ENCODE data around the gene PIGU.

The PIGU gene

DNA sequence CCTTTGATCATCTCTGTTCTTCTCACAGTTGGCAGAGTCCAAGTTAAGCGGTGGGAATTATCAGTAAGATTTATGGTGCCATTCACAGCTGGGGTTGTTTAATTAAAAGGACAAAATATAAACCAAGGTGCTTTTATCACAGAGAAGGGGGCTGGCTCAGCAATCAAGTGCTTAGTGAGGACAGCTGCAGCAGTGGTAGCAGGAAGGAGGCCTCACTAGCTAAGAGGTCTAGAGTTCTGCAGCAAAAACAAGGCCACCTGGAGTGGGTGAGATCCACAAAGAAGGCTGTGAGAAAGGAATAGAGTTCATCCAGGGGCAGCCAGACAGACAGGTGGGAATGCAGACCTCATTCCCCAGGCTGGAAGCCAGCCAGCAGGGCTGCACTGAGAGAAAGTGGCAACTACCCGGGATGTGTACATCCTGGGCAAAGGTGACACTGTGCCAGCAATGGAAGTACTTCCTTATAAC lies 37.1 kb downstream of the PIGU start:
- DNase-seq (ENCODE audit: low read depth in 1 of 2, low spot score in 1 of 2): no peak

GRCh38 chr20:34638532-34638931 lies 38.4 kb downstream of the PIGU start:
- no peak for TF ChIP-seq GABPA (IDR thresholded peaks at IDR 0.05; ENCODE audit: low read depth)
- TF ChIP-seq, protein P1, sequence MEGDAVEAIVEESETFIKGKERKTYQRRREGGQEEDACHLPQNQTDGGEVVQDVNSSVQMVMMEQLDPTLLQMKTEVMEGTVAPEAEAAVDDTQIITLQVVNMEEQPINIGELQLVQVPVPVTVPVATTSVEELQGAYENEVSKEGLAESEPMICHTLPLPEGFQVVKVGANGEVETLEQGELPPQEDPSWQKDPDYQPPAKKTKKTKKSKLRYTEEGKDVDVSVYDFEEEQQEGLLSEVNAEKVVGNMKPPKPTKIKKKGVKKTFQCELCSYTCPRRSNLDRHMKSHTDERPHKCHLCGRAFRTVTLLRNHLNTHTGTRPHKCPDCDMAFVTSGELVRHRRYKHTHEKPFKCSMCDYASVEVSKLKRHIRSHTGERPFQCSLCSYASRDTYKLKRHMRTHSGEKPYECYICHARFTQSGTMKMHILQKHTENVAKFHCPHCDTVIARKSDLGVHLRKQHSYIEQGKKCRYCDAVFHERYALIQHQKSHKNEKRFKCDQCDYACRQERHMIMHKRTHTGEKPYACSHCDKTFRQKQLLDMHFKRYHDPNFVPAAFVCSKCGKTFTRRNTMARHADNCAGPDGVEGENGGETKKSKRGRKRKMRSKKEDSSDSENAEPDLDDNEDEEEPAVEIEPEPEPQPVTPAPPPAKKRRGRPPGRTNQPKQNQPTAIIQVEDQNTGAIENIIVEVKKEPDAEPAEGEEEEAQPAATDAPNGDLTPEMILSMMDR (IDR thresholded peaks at IDR 0.05; ENCODE audit: insufficient read depth, low read length): no peak
- TF ChIP-seq POLR2AphosphoS5 (IDR thresholded peaks at IDR 0.05; ENCODE audit: low read depth): no peak
- TF ChIP-seq, protein P2, sequence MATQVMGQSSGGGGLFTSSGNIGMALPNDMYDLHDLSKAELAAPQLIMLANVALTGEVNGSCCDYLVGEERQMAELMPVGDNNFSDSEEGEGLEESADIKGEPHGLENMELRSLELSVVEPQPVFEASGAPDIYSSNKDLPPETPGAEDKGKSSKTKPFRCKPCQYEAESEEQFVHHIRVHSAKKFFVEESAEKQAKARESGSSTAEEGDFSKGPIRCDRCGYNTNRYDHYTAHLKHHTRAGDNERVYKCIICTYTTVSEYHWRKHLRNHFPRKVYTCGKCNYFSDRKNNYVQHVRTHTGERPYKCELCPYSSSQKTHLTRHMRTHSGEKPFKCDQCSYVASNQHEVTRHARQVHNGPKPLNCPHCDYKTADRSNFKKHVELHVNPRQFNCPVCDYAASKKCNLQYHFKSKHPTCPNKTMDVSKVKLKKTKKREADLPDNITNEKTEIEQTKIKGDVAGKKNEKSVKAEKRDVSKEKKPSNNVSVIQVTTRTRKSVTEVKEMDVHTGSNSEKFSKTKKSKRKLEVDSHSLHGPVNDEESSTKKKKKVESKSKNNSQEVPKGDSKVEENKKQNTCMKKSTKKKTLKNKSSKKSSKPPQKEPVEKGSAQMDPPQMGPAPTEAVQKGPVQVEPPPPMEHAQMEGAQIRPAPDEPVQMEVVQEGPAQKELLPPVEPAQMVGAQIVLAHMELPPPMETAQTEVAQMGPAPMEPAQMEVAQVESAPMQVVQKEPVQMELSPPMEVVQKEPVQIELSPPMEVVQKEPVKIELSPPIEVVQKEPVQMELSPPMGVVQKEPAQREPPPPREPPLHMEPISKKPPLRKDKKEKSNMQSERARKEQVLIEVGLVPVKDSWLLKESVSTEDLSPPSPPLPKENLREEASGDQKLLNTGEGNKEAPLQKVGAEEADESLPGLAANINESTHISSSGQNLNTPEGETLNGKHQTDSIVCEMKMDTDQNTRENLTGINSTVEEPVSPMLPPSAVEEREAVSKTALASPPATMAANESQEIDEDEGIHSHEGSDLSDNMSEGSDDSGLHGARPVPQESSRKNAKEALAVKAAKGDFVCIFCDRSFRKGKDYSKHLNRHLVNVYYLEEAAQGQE (IDR thresholded peaks at IDR 0.05; ENCODE audit: insufficient replicate concordance, low read depth): no peak
- no peak for TF ChIP-seq SPI1 (IDR thresholded peaks at IDR 0.05; ENCODE audit: borderline replicate concordance, low read depth)
- 0 out of 2 replicates have a peak overlapping the region, but pooled peaks have one; percentile 1 for H3K27ac ChIP-seq (replicated peaks)
- no peak for DNase-seq (ENCODE audit: low read depth in 1 of 2, low spot score in 1 of 2)
- H3K27me3 ChIP-seq (ENCODE audit: insufficient read depth, poor library complexity, severe bottlenecking): no peaks in the 10 kb centered on the region
- no peak overlapping the region for H3K4me3 ChIP-seq (replicated peaks; ENCODE audit: insufficient read depth, low read length)

More for the DNA sequence above, 37.1 kb downstream of the PIGU start:
- TF ChIP-seq, protein P1 (IDR thresholded peaks at IDR 0.05; ENCODE audit: insufficient read depth, low read length): no peak
- TF ChIP-seq GABPA (IDR thresholded peaks at IDR 0.05; ENCODE audit: low read depth) (no peak), SPI1 (IDR thresholded peaks at IDR 0.05; ENCODE audit: borderline replicate concordance, low read depth) (no peak)
- H3K27me3 ChIP-seq (ENCODE audit: insufficient read depth, poor library complexity, severe bottlenecking): no peaks in the 10 kb centered on the region
- H3K27ac ChIP-seq (replicated peaks): peak overlapping the region; percentile 33
- no peak overlapping the region for H3K4me3 ChIP-seq (replicated peaks; ENCODE audit: insufficient read depth, low read length)

GRCh38 chr20:34638039-34638292 lies 38.9 kb downstream of the PIGU start:
- Histone ChIP-seq H3K27me3 (ENCODE audit: insufficient read depth, poor library complexity, severe bottlenecking) (no peaks in the 10 kb centered on the region), H3K4me3 (replicated peaks; ENCODE audit: insufficient read depth, low read length) (no peak overlapping the region), H3K27ac (replicated peaks) (0 out of 2 replicates have a peak overlapping the region, but pooled peaks have one; percentile 1)
- no peak for DNase-seq (ENCODE audit: low read depth in 1 of 2, low spot score in 1 of 2)
- no peak for TF ChIP-seq GABPA (IDR thresholded peaks at IDR 0.05; ENCODE audit: low read depth)
- TF ChIP-seq, protein P2 (IDR thresholded peaks at IDR 0.05; ENCODE audit: insufficient replicate concordance, low read depth): no peak
- TF ChIP-seq SPI1 (IDR thresholded peaks at IDR 0.05; ENCODE audit: borderline replicate concordance, low read depth): no peak
- TF ChIP-seq POLR2AphosphoS5 (IDR thresholded peaks at IDR 0.05; ENCODE audit: low read depth): no peak
- TF ChIP-seq, protein P1 (IDR thresholded peaks at IDR 0.05; ENCODE audit: insufficient read depth, low read length): no peak

All from HL-60 (cell line).